PC-3 (cell line): Measurements from ENCODE around the gene ROCK2.

ENCODE experiments used
- EZH2phosphoT487 ChIP-seq: fragments of 300-600 bp; sonication (generic); IDR thresholded peaks from 2 replicates; pipeline ENCODE4 v1.6.1; 2018; ENCODE audit warnings: mild to moderate bottlenecking, antibody characterized with exemption, low read length, borderline replicate concordance
- TF ChIP-seq, protein P1 (sequence below): fragments of 300-600 bp; sonication (generic); conservative IDR thresholded peaks from 2 replicates; pipeline ENCODE4 v1.5.1; 2017; ENCODE audit warnings: antibody characterized with exemption, low read depth, mild to moderate bottlenecking, low read length

DNA sequence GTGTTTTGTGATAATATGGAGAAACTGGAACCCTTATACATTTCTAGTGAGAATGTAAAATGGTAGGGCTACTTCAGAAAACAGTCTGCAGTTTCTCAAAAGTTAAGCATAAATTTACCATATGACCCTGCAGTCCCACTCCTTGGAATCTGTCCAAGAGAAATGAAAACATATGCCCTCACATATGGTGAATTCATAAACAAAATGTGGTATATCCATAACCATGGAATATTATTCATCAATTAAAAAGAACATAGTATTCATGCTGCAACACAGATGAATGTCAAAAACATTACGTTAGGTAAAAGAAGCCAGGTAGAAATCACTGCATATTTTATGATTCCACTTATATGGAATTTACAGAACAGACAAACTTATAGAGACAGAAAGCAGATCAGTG, 11.8 kb downstream of the ROCK2 start:
- TF ChIP-seq, protein P1, sequence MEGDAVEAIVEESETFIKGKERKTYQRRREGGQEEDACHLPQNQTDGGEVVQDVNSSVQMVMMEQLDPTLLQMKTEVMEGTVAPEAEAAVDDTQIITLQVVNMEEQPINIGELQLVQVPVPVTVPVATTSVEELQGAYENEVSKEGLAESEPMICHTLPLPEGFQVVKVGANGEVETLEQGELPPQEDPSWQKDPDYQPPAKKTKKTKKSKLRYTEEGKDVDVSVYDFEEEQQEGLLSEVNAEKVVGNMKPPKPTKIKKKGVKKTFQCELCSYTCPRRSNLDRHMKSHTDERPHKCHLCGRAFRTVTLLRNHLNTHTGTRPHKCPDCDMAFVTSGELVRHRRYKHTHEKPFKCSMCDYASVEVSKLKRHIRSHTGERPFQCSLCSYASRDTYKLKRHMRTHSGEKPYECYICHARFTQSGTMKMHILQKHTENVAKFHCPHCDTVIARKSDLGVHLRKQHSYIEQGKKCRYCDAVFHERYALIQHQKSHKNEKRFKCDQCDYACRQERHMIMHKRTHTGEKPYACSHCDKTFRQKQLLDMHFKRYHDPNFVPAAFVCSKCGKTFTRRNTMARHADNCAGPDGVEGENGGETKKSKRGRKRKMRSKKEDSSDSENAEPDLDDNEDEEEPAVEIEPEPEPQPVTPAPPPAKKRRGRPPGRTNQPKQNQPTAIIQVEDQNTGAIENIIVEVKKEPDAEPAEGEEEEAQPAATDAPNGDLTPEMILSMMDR = no peak
- TF ChIP-seq EZH2phosphoT487 = no peak
